Type B pancreatic cell (in vitro differentiated cells): Measurements from ENCODE around the gene C17orf107. TPM values are rescaled to one million over a fixed set of nuclear protein-coding genes. Genes with fewer than 3 reads are reported as not detected.
"Not testable (repeated sequence)": the region's sequence is repeated elsewhere in the genome, so short reads cannot be mapped to it uniquely, and the experiment has no call there.

Experiments used
- DNase-seq: peaks from one replicate; pipeline ENCODE4 v3.0.0; 2021; ENCODE audit warnings: mixed read lengths; ENCODE audit not compliant: unreplicated experiment; ENCODE audit errors: extremely low spot score
- H3K27ac Mint-ChIP-seq: 2 replicates; pipeline ENCODE4 v1.8.0; 2021; ENCODE audit warnings: mild to moderate bottlenecking, mixed read lengths
- H3K27me3 Mint-ChIP-seq: 2 replicates; pipeline ENCODE4 v1.8.0; 2021; ENCODE audit warnings: mixed read lengths
- H3K36me3 Mint-ChIP-seq: 2 replicates; pipeline ENCODE4 v1.8.0; 2021; ENCODE audit warnings: mixed read lengths
- H3K4me1 Mint-ChIP-seq: one replicate; pipeline ENCODE4 v1.8.0; 2021; ENCODE audit warnings: mixed read lengths; ENCODE audit not compliant: unreplicated experiment
- H3K4me3 Mint-ChIP-seq: 2 replicates; pipeline ENCODE4 v1.8.0; 2021; ENCODE audit warnings: mild to moderate bottlenecking, mixed read lengths
- H3K9me3 Mint-ChIP-seq: 2 replicates; pipeline ENCODE4 v1.8.0; 2021; ENCODE audit warnings: mixed read lengths
- CTCF ChIP-seq: fragments of 200-600 bp; sonication (generic); conservative IDR thresholded peaks from 2 replicates; pipeline ENCODE4 v1.5.0; 2021; ENCODE audit warnings: antibody characterized with exemption, mild to moderate bottlenecking
- total RNA-seq: library from RNA; stranded (reverse); gene quantifications from 2 replicates; pipeline ENCODE4 v1.2.1, GENCODE V29; 2021; ENCODE audit warnings: low replicate concordance

The C17orf107 gene
- total RNA-seq, 1 donor from 2014 or later, result 4.4 TPM

DNA sequence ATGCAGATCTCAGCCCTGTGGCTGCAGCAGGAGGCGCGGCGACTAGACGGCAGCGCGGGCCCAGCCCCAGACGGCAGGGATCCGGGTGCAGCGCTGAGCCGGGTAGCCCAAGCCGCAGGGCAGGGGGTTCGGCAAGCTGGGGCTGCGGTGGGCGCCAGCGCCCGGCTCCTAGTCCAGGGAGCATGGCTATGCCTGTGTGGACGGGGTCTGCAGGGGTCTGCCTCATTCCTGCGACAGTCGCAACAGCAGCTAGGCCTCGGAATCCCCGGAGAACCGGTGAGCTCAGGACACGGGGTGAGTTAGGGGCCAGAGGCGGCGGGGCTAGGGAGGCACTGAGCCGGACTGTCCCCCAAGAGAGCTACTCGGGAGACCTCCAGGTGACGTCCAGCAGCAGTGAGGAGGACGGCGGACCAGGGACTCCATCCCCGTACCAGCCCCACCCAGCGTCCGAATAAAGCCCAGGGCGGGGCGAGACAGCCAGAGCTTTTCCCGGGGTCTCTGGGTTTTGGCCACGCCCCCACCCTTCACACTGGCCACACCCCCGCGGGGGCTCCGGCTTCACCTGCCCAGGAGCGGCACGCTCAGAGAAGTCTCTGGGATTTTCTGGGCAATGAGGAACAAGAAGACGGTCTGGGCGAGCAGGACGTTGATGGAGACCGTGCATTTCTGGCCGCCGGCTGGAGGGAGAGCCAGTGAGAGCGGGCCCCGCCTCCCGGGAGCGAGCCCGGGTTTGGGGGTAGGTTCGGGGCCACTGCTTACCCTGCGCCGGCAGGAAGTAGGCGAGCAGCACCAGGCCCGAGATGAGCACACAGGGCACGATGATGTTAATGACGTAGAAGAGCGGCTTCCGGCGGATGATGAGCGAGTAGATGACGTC is 1.1 kb downstream of the C17orf107 start:
- H3K4me1 Mint-ChIP-seq, result peaks cover 10% of the 10 kb centered on the region
- H3K9me3 Mint-ChIP-seq, result no peaks in the 10 kb centered on the region
- no peak overlapping the region for H3K4me3 Mint-ChIP-seq
- H3K27me3 Mint-ChIP-seq, result peaks cover 9% of the 10 kb centered on the region
- TF ChIP-seq CTCF, result no peak
- no peak overlapping the region for H3K27ac Mint-ChIP-seq
- DNase-seq, result no peak
- peaks cover 7% of the 10 kb centered on the region for H3K36me3 Mint-ChIP-seq

DNA sequence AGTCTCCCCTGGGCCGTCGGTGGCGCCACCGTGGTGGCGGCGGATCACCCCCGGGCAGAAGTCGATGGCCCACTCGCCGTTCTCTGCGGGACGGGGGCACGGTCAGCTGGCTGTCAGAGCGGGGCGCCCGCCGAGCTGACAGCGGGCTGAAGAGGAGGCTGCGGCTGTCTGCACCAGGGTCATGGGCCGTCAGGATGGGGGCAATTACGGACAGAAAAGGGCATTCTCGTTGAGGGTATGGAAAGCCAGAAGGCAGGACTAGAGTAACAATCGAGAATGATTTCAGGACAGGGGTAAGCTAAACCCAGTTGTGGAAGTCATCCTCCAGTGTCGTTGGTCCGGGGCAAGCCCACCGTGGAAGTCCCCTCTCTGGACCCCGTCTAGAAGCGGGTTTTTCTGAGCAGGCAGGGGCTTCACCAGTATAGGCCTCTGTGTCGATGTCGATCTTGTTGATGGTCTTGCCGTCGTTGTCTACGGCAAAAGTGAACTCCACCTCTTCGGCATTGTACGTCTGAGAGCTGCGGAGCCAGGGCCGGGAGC is 1.8 kb downstream of the C17orf107 start:
- H3K4me1 Mint-ChIP-seq, result peaks cover 10% of the 10 kb centered on the region
- no peak for DNase-seq
- H3K9me3 Mint-ChIP-seq, result no peaks in the 10 kb centered on the region
- H3K36me3 Mint-ChIP-seq, result peaks cover 7% of the 10 kb centered on the region
- peak overlapping the region; percentile 23 for H3K27ac Mint-ChIP-seq
- TF ChIP-seq CTCF, result no peak
- peaks cover 9% of the 10 kb centered on the region for H3K27me3 Mint-ChIP-seq
- no peak overlapping the region for H3K4me3 Mint-ChIP-seq

DNA sequence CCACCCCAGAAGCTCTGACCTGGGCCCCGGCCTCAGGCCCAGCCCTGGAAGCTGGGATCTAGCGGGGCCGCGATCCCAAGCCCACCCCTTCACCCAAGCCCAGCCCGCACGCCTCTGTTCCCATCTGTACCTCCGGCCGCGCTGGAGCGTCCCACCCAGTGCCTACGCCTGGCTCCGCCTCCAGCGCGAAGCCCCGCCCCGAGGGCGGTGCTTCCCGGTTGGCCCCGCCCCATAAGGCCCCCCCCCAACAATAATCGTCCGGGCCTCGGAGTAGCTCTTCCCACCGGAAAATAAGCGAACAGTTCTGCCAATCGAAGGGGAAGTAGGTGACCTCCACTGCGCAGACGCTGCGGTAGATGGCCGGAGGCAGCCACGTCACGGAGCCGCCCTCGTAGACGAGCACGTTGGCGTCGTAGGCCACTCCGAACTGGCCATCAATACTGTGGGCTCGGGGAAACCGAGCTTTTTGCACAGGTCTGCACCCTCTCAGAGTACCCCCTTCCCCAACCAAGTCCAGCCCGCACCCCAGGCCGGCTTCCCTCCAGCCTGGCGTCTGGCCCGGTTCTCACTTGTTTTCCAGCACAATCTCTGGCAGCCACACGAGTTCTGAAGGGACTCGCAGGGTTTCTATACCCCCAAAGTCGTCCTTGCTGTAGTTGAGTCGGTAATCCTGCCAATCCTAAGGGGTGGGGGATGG is 2.5 kb downstream of the C17orf107 start:
- no peak for DNase-seq
- Mint-ChIP-seq H3K36me3 (peaks cover 7% of the 10 kb centered on the region), H3K27ac (peak overlapping the region; percentile 98), H3K27me3 (peaks cover 9% of the 10 kb centered on the region), H3K9me3 (no peaks in the 10 kb centered on the region), H3K4me1 (peaks cover 10% of the 10 kb centered on the region), H3K4me3 (peak overlapping the region; percentile 44)
- TF ChIP-seq CTCF, result no peak

GRCh38 chr17:4902540-4902939 is 3.2 kb downstream of the C17orf107 start:
- H3K27me3 Mint-ChIP-seq, result peaks cover 9% of the 10 kb centered on the region
- H3K36me3 Mint-ChIP-seq, result peaks cover 7% of the 10 kb centered on the region
- peak overlapping the region; percentile 44 for H3K4me3 Mint-ChIP-seq
- peak overlapping the region; percentile 98 for H3K27ac Mint-ChIP-seq
- no peaks in the 10 kb centered on the region for H3K9me3 Mint-ChIP-seq
- DNase-seq, result no peak
- peaks cover 10% of the 10 kb centered on the region for H3K4me1 Mint-ChIP-seq
- TF ChIP-seq CTCF, result no peak

- peaks cover 10% of the 10 kb centered on the region for H3K4me1 Mint-ChIP-seq
- peak within 1 kb of the TSS; percentile 85 for H3K4me3 Mint-ChIP-seq
- peak within 1 kb of the TSS; percentile 98 for H3K27ac Mint-ChIP-seq
- DNase-seq, result no peak
- H3K27me3 Mint-ChIP-seq, result peaks cover 9% of the 10 kb centered on the region
- peaks cover 7% of the 10 kb centered on the region for H3K36me3 Mint-ChIP-seq
- peak; percentile 86 for TF ChIP-seq CTCF
- no peaks in the 10 kb centered on the region for H3K9me3 Mint-ChIP-seq
These were observed 3.9 kb downstream of the C17orf107 start, which contains the start of gene CHRNE for GRCh38 chr17:4903051-4903818. Gene CHRNE (minus strand): TSS chr17:4903098. CDS start chr17:4903063, 35 bp downstream.

DNA sequence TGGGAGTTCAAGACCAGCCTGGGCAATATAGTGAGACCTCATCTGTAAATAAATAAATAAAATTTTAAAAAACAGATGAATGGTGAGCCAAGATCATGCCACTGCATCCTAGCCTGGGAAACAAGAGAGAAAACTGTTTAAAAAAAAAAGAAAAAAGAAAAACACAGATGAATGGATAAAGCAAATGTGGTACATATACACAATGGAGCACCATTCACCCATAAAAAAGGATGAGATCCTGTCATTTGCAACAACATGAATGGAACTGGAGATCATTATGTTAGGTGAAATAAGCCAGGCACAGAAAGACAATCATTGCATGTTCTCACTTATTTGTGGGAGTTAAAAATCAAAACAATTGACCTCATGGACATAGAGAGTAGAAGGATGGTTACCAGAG is 7.3 kb downstream of the C17orf107 start:
- H3K36me3 Mint-ChIP-seq, DNase-seq, H3K9me3 Mint-ChIP-seq, H3K27me3 Mint-ChIP-seq, H3K4me3 Mint-ChIP-seq, H3K27ac Mint-ChIP-seq: not testable (repeated sequence)
- peaks cover 15% of the 10 kb centered on the region for H3K4me1 Mint-ChIP-seq
